ENCODE results near the gene VPS41. TPM values are rescaled to one million over a fixed set of nuclear protein-coding genes. Genes with fewer than 3 reads are reported as not detected.

The VPS41 gene
- total and polyA plus RNA-seq, 2 of the 13 experiments (the other 11 are each of a cell fraction or from before 2014, with no cell fraction given) = 12.1 to 43.4 TPM

DNA sequence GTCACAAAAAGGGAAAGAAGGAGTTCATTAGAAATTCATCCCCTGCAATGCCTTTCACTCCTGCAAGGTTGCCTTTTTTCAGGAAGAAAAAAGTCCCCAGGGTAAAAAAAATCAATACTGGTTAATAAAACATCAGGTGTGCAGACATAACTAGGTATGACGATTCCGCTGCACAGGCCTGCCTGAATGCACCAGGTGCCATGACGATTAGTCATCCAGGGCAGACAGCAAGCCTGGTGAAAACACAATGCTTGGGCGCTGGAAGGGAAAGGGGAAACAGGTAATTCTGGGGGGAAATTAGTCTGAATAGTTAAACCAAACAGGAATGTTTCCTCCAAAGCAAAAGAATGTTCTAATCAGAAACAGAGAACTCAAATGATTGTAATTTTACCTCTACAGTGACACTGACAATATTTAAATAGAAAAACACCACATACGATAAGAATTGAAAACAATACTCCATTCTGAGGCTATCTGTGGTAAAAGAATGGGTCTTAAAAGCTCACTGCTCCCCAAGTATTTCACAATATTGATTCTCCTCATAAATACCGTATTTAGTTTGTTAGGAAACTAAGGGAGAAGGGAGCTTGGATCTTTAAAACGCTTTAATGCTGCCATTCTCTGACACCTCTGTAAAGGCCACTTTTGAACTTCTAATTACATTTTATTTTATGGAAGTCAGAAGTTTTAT, 45.2 kb downstream of the VPS41 start (continued):
- TF ChIP-seq ATF6 (CRISPR knock-in tag; conservative IDR thresholded peaks at IDR 0.05) (no peak), SOX13 (IDR thresholded peaks at IDR 0.05) (no peak), SOX13 (CRISPR knock-in tag; conservative IDR thresholded peaks at IDR 0.05 in 1 of 2, IDR thresholded peaks at IDR 0.05 in 1 of 2) (peak in 1 of 2 experiments; percentile 69; a peak in 2 of 4 replicates), ZBTB7B (CRISPR knock-in tag; IDR thresholded peaks at IDR 0.05) (no peak), FOSL2 (CRISPR knock-in tag; IDR thresholded peaks at IDR 0.05) (peak; percentile 93), PAXIP1 (CRISPR knock-in tag; conservative IDR thresholded peaks at IDR 0.05) (peak; percentile 48), ZBTB3 (CRISPR knock-in tag; IDR thresholded peaks at IDR 0.05; ENCODE audit: borderline replicate concordance, low read depth) (no peak), ZNF589 (CRISPR knock-in tag; conservative IDR thresholded peaks at IDR 0.05) (no peak), CEBPB (IDR thresholded peaks at IDR 0.05; ENCODE audit: borderline replicate concordance, low read depth, low read length) (peak; percentile 75), SAFB2 (CRISPR knock-in tag; IDR thresholded peaks at IDR 0.05; ENCODE audit: borderline replicate concordance, low read depth) (no peak), ZEB1 (IDR thresholded peaks at IDR 0.05; ENCODE audit: insufficient replicate concordance, low read depth) (peak; percentile 95), SOX6 (IDR thresholded peaks at IDR 0.05) (no peak), SOX6 (CRISPR knock-in tag; IDR thresholded peaks at IDR 0.05) (peak; percentile 55), ASH2L (IDR thresholded peaks at IDR 0.05; ENCODE audit: insufficient read length, low read depth, low read length) (peak; percentile 23), ZNF136 (CRISPR knock-in tag; IDR thresholded peaks at IDR 0.05; ENCODE audit: low read depth) (no peak)
- TF ChIP-seq, protein P1, sequence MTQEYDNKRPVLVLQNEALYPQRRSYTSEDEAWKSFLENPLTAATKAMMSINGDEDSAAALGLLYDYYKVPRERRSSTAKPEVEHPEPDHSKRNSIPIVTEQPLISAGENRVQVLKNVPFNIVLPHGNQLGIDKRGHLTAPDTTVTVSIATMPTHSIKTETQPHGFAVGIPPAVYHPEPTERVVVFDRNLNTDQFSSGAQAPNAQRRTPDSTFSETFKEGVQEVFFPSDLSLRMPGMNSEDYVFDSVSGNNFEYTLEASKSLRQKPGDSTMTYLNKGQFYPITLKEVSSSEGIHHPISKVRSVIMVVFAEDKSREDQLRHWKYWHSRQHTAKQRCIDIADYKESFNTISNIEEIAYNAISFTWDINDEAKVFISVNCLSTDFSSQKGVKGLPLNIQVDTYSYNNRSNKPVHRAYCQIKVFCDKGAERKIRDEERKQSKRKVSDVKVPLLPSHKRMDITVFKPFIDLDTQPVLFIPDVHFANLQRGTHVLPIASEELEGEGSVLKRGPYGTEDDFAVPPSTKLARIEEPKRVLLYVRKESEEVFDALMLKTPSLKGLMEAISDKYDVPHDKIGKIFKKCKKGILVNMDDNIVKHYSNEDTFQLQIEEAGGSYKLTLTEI (CRISPR knock-in tag; conservative IDR thresholded peaks at IDR 0.05) = no peak
- TF ChIP-seq, protein P2, sequence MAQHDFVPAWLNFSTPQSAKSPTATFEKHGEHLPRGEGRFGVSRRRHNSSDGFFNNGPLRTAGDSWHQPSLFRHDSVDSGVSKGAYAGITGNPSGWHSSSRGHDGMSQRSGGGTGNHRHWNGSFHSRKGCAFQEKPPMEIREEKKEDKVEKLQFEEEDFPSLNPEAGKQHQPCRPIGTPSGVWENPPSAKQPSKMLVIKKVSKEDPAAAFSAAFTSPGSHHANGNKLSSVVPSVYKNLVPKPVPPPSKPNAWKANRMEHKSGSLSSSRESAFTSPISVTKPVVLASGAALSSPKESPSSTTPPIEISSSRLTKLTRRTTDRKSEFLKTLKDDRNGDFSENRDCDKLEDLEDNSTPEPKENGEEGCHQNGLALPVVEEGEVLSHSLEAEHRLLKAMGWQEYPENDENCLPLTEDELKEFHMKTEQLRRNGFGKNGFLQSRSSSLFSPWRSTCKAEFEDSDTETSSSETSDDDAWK (CRISPR knock-in tag; IDR thresholded peaks at IDR 0.05) = no peak
- TF ChIP-seq, protein P3, sequence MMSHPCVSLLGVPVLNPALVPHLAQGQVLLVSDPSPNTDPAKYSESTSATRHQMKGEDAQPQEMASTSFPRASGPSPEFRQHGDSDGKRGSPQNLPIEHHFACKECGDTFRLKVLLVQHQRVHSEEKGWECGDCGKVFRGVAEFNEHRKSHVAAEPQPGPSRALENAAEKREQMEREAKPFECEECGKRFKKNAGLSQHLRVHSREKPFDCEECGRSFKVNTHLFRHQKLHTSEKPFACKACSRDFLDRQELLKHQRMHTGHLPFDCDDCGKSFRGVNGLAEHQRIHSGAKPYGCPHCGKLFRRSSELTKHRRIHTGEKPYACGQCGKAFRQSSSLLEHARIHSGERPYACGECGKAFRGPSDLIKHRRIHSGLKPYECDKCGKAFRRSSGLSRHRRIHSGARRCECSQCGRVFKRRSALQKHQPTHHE (CRISPR knock-in tag; IDR thresholded peaks at IDR 0.05; ENCODE audit: borderline replicate concordance) = no peak

Data from HepG2 (cell line).